HEK293 (cell line): ENCODE data around the gene LRRC4C.

Experiments used
- CTCF ChIA-PET: fragments of 350-600 bp; formaldehyde crosslinking; extraction: SDS; loops from one replicate; lab custom pipeline; 2021; ENCODE audit warnings: antibody characterized with exemption; lab: Yijun Ruan, JAX
- POLR2A ChIA-PET: fragments of 300-600 bp; formaldehyde crosslinking; extraction: SDS; loops from one replicate; lab custom pipeline; 2020; ENCODE audit warnings: antibody characterized with exemption, inconsistent platforms; lab: Yijun Ruan, JAX
- H3K27ac ChIP-seq: fragments of 200-500 bp; sonication (Bioruptor generic); 2 replicates; pipeline ENCODE4 v1.5.1; 2014; ENCODE audit warnings: low read depth, low read length, control low read depth, inconsistent platforms; ENCODE audit errors: extremely low read depth
- H3K36me3 ChIP-seq, 2 experiments: fragments of 200-500 bp in 1 of 2; sonication (Bioruptor generic) in 1 of 2; 1 replicate in 1 of 2; 2 replicates in 1 of 2; pipeline ENCODE4 v1.5.1; 2014 to 2017; ENCODE audit warnings: inconsistent platforms in 2 of 2, low read length in 2 of 2; ENCODE audit not compliant: control insufficient read depth in 2 of 2, insufficient read depth in 1 of 2
- H3K4me1 ChIP-seq: fragments of 200-500 bp; sonication (Bioruptor generic); 2 replicates; pipeline ENCODE4 v1.5.1; 2014; ENCODE audit warnings: mild to moderate bottlenecking, low read length, inconsistent platforms; ENCODE audit not compliant: control insufficient read depth, insufficient read depth
- H3K4me3 ChIP-seq: 2 replicates; pipeline ENCODE4 v1.5.1; 2011; ENCODE audit warnings: low read depth, mild to moderate bottlenecking, control low read depth, low read length, moderate library complexity
- H3K9me3 ChIP-seq: fragments of 200-500 bp; sonication (Bioruptor generic); 2 replicates; pipeline ENCODE4 v1.5.1; 2014; ENCODE audit warnings: low read depth, low read length, inconsistent platforms; ENCODE audit not compliant: control insufficient read depth, insufficient read depth
- HOXA7 ChIP-seq: sonication (generic); formaldehyde crosslinking; IDR thresholded peaks from 2 replicates; pipeline ENCODE4 v1.8.1; 2022; ENCODE audit warnings: missing genetic modification reagents, borderline replicate concordance
- KLF7 ChIP-seq: fragments of 450-650 bp; formaldehyde crosslinking; IDR thresholded peaks from 2 replicates; pipeline ENCODE4 v1.5.1; 2016; ENCODE audit warnings: missing biosample characterization, missing genetic modification characterization, borderline replicate concordance
- SETDB1 ChIP-seq: IDR thresholded peaks from one replicate; pipeline ENCODE4 v1.6.1; 2017; ENCODE audit warnings: mild to moderate bottlenecking, low read length, moderate library complexity, mixed read lengths; ENCODE audit not compliant: insufficient read length
- ZBTB20 ChIP-seq: fragments of 450-650 bp; formaldehyde crosslinking; IDR thresholded peaks from 2 replicates; pipeline ENCODE4 v1.5.1; 2016; ENCODE audit warnings: missing biosample characterization, missing genetic modification characterization
- ZNF366 ChIP-seq: fragments of 450-650 bp; formaldehyde crosslinking; conservative IDR thresholded peaks from 2 replicates; pipeline ENCODE4 v1.5.1; 2016; ENCODE audit warnings: missing biosample characterization, missing genetic modification characterization
- ZNF37A ChIP-seq: fragments of 450-650 bp; IDR thresholded peaks from 2 replicates; pipeline ENCODE4 v1.5.1; 2018; ENCODE audit warnings: missing biosample characterization, missing genetic modification characterization
- ZNF837 ChIP-seq: fragments of 450-650 bp; formaldehyde crosslinking; IDR thresholded peaks from 2 replicates; pipeline ENCODE4 v1.5.1; 2016; ENCODE audit warnings: missing biosample characterization, missing genetic modification characterization
- TF ChIP-seq, protein P1 (sequence below): fragments of 450-650 bp; formaldehyde crosslinking; IDR thresholded peaks from 2 replicates; pipeline ENCODE4 v1.5.1; 2016; ENCODE audit warnings: missing biosample characterization, missing genetic modification characterization
- TF ChIP-seq, protein P2 (sequence below): fragments of 450-650 bp; formaldehyde crosslinking; IDR thresholded peaks from 2 replicates; pipeline ENCODE4 v1.5.1; 2017; ENCODE audit warnings: missing biosample characterization, missing genetic modification characterization
- TF ChIP-seq, protein P3 (sequence below): fragments of 450-650 bp; formaldehyde crosslinking; IDR thresholded peaks from 2 replicates; pipeline ENCODE4 v1.5.1; 2016; ENCODE audit warnings: missing biosample characterization, missing genetic modification characterization
- TF ChIP-seq, protein P4 (sequence below): fragments of 450-650 bp; formaldehyde crosslinking; IDR thresholded peaks from 2 replicates; pipeline ENCODE4 v1.5.1; 2016; ENCODE audit warnings: missing biosample characterization, missing genetic modification characterization

The LRRC4C gene

DNA sequence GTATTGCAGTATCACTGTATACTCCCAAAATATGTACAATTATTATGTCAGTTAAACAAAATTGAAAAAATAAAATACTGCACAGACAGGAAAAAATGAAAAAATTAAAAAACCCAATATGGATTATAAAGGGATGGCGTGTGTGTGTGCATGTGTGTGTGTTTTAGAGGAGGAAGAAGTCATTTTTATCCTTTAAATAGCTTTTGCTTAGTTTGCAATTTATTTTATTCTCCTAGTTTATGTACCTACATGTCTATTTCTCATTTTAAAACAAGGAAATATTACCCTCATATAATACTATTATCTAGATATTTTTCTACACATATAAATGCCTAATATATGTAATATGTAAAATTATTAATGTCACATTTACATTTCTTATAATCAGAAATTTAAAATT, 1144.3 kb downstream of the LRRC4C start:
- TF ChIP-seq ZNF366 (tag by site-specific recombination) (no peak), ZNF37A (tag by site-specific recombination) (no peak)
- TF ChIP-seq, protein P1, sequence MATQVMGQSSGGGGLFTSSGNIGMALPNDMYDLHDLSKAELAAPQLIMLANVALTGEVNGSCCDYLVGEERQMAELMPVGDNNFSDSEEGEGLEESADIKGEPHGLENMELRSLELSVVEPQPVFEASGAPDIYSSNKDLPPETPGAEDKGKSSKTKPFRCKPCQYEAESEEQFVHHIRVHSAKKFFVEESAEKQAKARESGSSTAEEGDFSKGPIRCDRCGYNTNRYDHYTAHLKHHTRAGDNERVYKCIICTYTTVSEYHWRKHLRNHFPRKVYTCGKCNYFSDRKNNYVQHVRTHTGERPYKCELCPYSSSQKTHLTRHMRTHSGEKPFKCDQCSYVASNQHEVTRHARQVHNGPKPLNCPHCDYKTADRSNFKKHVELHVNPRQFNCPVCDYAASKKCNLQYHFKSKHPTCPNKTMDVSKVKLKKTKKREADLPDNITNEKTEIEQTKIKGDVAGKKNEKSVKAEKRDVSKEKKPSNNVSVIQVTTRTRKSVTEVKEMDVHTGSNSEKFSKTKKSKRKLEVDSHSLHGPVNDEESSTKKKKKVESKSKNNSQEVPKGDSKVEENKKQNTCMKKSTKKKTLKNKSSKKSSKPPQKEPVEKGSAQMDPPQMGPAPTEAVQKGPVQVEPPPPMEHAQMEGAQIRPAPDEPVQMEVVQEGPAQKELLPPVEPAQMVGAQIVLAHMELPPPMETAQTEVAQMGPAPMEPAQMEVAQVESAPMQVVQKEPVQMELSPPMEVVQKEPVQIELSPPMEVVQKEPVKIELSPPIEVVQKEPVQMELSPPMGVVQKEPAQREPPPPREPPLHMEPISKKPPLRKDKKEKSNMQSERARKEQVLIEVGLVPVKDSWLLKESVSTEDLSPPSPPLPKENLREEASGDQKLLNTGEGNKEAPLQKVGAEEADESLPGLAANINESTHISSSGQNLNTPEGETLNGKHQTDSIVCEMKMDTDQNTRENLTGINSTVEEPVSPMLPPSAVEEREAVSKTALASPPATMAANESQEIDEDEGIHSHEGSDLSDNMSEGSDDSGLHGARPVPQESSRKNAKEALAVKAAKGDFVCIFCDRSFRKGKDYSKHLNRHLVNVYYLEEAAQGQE (tag by site-specific recombination), result no peak
- no peak overlapping the region for H3K4me3 ChIP-seq
- CTCF ChIA-PET, result no interaction called here
- H3K9me3 ChIP-seq, result no peaks in the 10 kb centered on the region
- H3K4me1 ChIP-seq, result no peaks in the 10 kb centered on the region
- POLR2A ChIA-PET, result no interaction called here
- H3K36me3 ChIP-seq, result no peaks in the 10 kb centered on the region
- H3K27ac ChIP-seq, result no peak overlapping the region

DNA sequence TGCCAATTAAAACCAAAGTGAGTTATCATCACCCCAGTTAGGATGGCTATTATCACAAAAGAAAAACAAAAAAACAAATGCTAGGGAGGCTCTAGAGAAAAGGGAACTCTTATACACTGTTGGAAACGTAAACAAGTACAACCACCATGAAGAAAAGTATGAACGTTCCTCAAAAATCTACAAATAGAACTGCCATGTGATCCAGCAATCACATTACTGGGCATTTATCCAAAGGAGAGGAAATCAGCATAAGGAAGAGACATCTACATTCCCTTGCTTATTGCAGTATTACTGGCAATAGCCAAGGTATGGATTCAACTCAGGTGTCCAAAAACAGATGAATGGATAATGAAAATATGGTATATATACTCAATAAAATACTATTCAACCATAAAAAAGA, 1145.1 kb downstream of the LRRC4C start:
- Histone ChIP-seq H3K4me1 (no peaks in the 10 kb centered on the region), H3K4me3 (no peak overlapping the region), H3K27ac (no peak overlapping the region), H3K9me3 (no peaks in the 10 kb centered on the region), H3K36me3 (no peaks in the 10 kb centered on the region)
- POLR2A ChIA-PET, result no interaction called here
- CTCF ChIA-PET, result no interaction called here
- TF ChIP-seq SETDB1 (no peak), ZBTB20 (tag by site-specific recombination) (no peak), ZNF837 (tag by site-specific recombination) (no peak), KLF7 (tag by site-specific recombination) (no peak), HOXA7 (CRISPR knock-in tag) (no peak)
- TF ChIP-seq, protein P2, sequence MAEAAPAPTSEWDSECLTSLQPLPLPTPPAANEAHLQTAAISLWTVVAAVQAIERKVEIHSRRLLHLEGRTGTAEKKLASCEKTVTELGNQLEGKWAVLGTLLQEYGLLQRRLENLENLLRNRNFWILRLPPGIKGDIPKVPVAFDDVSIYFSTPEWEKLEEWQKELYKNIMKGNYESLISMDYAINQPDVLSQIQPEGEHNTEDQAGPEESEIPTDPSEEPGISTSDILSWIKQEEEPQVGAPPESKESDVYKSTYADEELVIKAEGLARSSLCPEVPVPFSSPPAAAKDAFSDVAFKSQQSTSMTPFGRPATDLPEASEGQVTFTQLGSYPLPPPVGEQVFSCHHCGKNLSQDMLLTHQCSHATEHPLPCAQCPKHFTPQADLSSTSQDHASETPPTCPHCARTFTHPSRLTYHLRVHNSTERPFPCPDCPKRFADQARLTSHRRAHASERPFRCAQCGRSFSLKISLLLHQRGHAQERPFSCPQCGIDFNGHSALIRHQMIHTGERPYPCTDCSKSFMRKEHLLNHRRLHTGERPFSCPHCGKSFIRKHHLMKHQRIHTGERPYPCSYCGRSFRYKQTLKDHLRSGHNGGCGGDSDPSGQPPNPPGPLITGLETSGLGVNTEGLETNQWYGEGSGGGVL (tag by site-specific recombination), result no peak
- TF ChIP-seq, protein P3, sequence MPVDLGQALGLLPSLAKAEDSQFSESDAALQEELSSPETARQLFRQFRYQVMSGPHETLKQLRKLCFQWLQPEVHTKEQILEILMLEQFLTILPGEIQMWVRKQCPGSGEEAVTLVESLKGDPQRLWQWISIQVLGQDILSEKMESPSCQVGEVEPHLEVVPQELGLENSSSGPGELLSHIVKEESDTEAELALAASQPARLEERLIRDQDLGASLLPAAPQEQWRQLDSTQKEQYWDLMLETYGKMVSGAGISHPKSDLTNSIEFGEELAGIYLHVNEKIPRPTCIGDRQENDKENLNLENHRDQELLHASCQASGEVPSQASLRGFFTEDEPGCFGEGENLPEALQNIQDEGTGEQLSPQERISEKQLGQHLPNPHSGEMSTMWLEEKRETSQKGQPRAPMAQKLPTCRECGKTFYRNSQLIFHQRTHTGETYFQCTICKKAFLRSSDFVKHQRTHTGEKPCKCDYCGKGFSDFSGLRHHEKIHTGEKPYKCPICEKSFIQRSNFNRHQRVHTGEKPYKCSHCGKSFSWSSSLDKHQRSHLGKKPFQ, result no peak
- TF ChIP-seq, protein P4, sequence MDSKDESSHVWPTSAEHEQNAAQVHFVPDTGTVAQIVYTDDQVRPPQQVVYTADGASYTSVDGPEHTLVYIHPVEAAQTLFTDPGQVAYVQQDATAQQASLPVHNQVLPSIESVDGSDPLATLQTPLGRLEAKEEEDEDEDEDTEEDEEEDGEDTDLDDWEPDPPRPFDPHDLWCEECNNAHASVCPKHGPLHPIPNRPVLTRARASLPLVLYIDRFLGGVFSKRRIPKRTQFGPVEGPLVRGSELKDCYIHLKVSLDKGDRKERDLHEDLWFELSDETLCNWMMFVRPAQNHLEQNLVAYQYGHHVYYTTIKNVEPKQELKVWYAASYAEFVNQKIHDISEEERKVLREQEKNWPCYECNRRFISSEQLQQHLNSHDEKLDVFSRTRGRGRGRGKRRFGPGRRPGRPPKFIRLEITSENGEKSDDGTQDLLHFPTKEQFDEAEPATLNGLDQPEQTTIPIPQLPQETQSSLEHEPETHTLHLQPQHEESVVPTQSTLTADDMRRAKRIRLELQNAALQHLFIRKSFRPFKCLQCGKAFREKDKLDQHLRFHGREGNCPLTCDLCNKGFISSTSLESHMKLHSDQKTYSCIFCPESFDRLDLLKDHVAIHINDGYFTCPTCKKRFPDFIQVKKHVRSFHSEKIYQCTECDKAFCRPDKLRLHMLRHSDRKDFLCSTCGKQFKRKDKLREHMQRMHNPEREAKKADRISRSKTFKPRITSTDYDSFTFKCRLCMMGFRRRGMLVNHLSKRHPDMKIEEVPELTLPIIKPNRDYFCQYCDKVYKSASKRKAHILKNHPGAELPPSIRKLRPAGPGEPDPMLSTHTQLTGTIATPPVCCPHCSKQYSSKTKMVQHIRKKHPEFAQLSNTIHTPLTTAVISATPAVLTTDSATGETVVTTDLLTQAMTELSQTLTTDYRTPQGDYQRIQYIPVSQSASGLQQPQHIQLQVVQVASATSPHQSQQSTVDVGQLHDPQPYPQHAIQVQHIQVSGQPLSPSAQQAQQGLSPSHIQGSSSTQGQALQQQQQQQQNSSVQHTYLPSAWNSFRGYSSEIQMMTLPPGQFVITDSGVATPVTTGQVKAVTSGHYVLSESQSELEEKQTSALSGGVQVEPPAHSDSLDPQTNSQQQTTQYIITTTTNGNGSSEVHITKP (tag by site-specific recombination), result no peak
